Neural cell (in vitro differentiated cells): Measurements from ENCODE around the gene CLEC1B. TPM values are rescaled to one million over a fixed set of nuclear protein-coding genes. Genes with fewer than 3 reads are reported as not detected.

Experiments used
- H2AFZ ChIP-seq: fragments of 200-600, 300-800 bp; sonication (generic), shearing (Covaris generic); 2 replicates; pipeline ENCODE4 v1.6.0; 2014; ENCODE audit warnings: low read depth, mild to moderate bottlenecking, antibody characterized with exemption, low read length, moderate library complexity
- H3F3A ChIP-seq: fragments of 200-600 bp; shearing (Covaris generic); 2 replicates; pipeline ENCODE4 v1.6.1; 2016; ENCODE audit warnings: mild to moderate bottlenecking, moderate library complexity, mixed read lengths, antibody characterized with exemption, low read length; ENCODE audit not compliant: insufficient read depth, poor library complexity, severe bottlenecking
- H3K27ac ChIP-seq: fragments of 200-600, 300-800 bp; sonication (generic), shearing (Covaris generic); 2 replicates; pipeline ENCODE4 v1.5.1; 2014; ENCODE audit warnings: mild to moderate bottlenecking, low read length, moderate library complexity
- H3K27me3 ChIP-seq: fragments of 300-800, 200-600 bp; sonication (generic), shearing (Covaris generic); 2 replicates; pipeline ENCODE4 v1.6.0; 2014; ENCODE audit warnings: mild to moderate bottlenecking, low read depth, low read length, moderate library complexity; ENCODE audit not compliant: insufficient read depth
- H3K36me3 ChIP-seq: fragments of 300-800, 200-600 bp; sonication (generic), shearing (Covaris generic); 2 replicates; pipeline ENCODE4 v1.5.1; 2014; ENCODE audit warnings: mild to moderate bottlenecking, antibody characterized with exemption, low read length, moderate library complexity; ENCODE audit not compliant: insufficient read depth
- H3K4me2 ChIP-seq: fragments of 300-800, 200-600 bp; sonication (generic), shearing (Covaris generic); 2 replicates; pipeline ENCODE4 v1.6.0; 2014; ENCODE audit warnings: mild to moderate bottlenecking, low read length
- H3K4me3 ChIP-seq: fragments of 300-800, 200-600 bp; sonication (generic), shearing (Covaris generic); 2 replicates; pipeline ENCODE4 v1.5.1; 2014; ENCODE audit warnings: mild to moderate bottlenecking, low read length, moderate library complexity
- H3K79me2 ChIP-seq: fragments of 200-600 bp; shearing (Covaris generic); replicated peaks from 2 replicates; pipeline ENCODE4 v1.6.0; 2014; ENCODE audit warnings: mild to moderate bottlenecking, low read length, moderate library complexity; ENCODE audit not compliant: insufficient read depth
- H3K9ac ChIP-seq: fragments of 300-800, 200-600 bp; sonication (generic), shearing (Covaris generic); 2 replicates; pipeline ENCODE4 v1.6.1; 2016; ENCODE audit warnings: mild to moderate bottlenecking, low read length, mixed read lengths
- H3K9me2 ChIP-seq: fragments of 200-600 bp; shearing (Covaris generic); 2 replicates; pipeline ENCODE4 v1.6.1; 2016; ENCODE audit warnings: mild to moderate bottlenecking, low read length, mixed read lengths; ENCODE audit not compliant: insufficient read depth
- H3K9me3 ChIP-seq: fragments of 200-600, 300-800 bp; sonication (generic), shearing (Covaris generic); 2 replicates; pipeline ENCODE4 v1.6.1; 2016; ENCODE audit warnings: mild to moderate bottlenecking, mixed run types, low read length, moderate library complexity, mixed read lengths
- H4K20me1 ChIP-seq: fragments of 200-600 bp; shearing (Covaris generic); 2 replicates; pipeline ENCODE4 v1.6.1; 2016; ENCODE audit warnings: mild to moderate bottlenecking, mixed run types; ENCODE audit not compliant: insufficient read depth
- EP300 ChIP-seq: fragments of 450-650 bp; conservative IDR thresholded peaks from 2 replicates; pipeline ENCODE4 v1.6.1; 2014; ENCODE audit warnings: antibody characterized with exemption, mild to moderate bottlenecking, moderate library complexity; ENCODE audit not compliant: poor library complexity, severe bottlenecking
- EZH2 ChIP-seq: fragments of 200-600, 300-800 bp; shearing (Covaris generic), sonication (generic); IDR thresholded peaks from 2 replicates; pipeline ENCODE4 v1.6.1; 2014; ENCODE audit warnings: antibody characterized with exemption, low read length, borderline replicate concordance, mild to moderate bottlenecking; ENCODE audit not compliant: insufficient read depth, poor library complexity, severe bottlenecking
- MXI1 ChIP-seq: fragments of 450-650 bp; conservative IDR thresholded peaks from 2 replicates; pipeline ENCODE4 v1.6.1; 2014; ENCODE audit warnings: antibody characterized with exemption, mild to moderate bottlenecking; ENCODE audit not compliant: poor library complexity, severe bottlenecking
- POLR2AphosphoS5 ChIP-seq: IDR thresholded peaks from 2 replicates; pipeline ENCODE4 v1.6.1; 2012
- RAD21 ChIP-seq: fragments of 450-650 bp; conservative IDR thresholded peaks from 2 replicates; pipeline ENCODE4 v1.6.1; 2014; ENCODE audit warnings: antibody characterized with exemption, mild to moderate bottlenecking, moderate library complexity
- SMC3 ChIP-seq: fragments of 450-650 bp; conservative IDR thresholded peaks from 2 replicates; pipeline ENCODE4 v1.6.1; 2014; ENCODE audit warnings: antibody characterized with exemption, mild to moderate bottlenecking, moderate library complexity; ENCODE audit not compliant: poor library complexity
- TAF1 ChIP-seq: IDR thresholded peaks from 2 replicates; pipeline ENCODE4 v1.6.1; 2012; ENCODE audit warnings: low read depth
- polyA plus RNA-seq: library from polyadenylated mRNA; depleted of rRNA; stranded (reverse); fragments of >200 nt; gene quantifications from 2 replicates; pipeline ENCODE4 v1.2.3, GENCODE V29; 2014

The CLEC1B gene
- polyA plus RNA-seq, 1 donor from 2014 or later: not detected

- no peak overlapping the region for H3K4me3 ChIP-seq
- H4K20me1 ChIP-seq: no peaks in the 10 kb centered on the region
- no peak overlapping the region for H2AFZ ChIP-seq
- H3K36me3 ChIP-seq: no peaks in the 10 kb centered on the region
- peak overlapping the region; percentile 79 for H3K27ac ChIP-seq
- no peaks in the 10 kb centered on the region for H3K27me3 ChIP-seq
- no peak overlapping the region for H3K4me2 ChIP-seq
- no peak for TF ChIP-seq POLR2AphosphoS5
- TF ChIP-seq RAD21: no peak
- no peak for TF ChIP-seq EZH2
- TF ChIP-seq SMC3: no peak
- no peak for TF ChIP-seq TAF1
- TF ChIP-seq EP300: no peak
- TF ChIP-seq MXI1: no peak
- no peak overlapping the region for H3K9ac ChIP-seq
- no peaks in the 10 kb centered on the region for H3K9me3 ChIP-seq
- H3F3A ChIP-seq: no peaks in the 10 kb centered on the region
- no peaks in the 10 kb centered on the region for H3K79me2 ChIP-seq
- H3K9me2 ChIP-seq: no peaks in the 10 kb centered on the region
These were observed 55.7 kb downstream of the CLEC1B start for GRCh38 chr12:9943240-9943639.

Other genes starting within 250 kb of the CLEC1B start
- 0.70 and 0.72 TPM in 2 replicates for gene CD69, start 238.2 kb downstream of the CLEC1B start, polyA plus RNA-seq
- not detected in 2 replicates for gene KLRF1, start 171.6 kb downstream of the CLEC1B start, polyA plus RNA-seq
- gene CLEC2B, start 129.8 kb downstream of the CLEC1B start, polyA plus RNA-seq: 0.17 TPM in 1 of 2 replicates, not detected in the other
- not detected in 2 replicates for gene KLRF2, start 117.6 kb downstream of the CLEC1B start, polyA plus RNA-seq
- gene CLEC2A, start 66.8 kb downstream of the CLEC1B start, polyA plus RNA-seq: not detected in 2 replicates
- not detected in 2 replicates for gene CLEC12A, start 27.7 kb downstream of the CLEC1B start, polyA plus RNA-seq
- not detected in 2 replicates for gene CLEC12B, start 11.5 kb upstream of the CLEC1B start, polyA plus RNA-seq
- not detected in 2 replicates for gene CLEC9A, start 31.6 kb upstream of the CLEC1B start, polyA plus RNA-seq
- not detected in 2 replicates for gene CLEC1A, start 99.9 kb upstream of the CLEC1B start, polyA plus RNA-seq
- not detected in 2 replicates for gene CLEC7A, start 131.1 kb upstream of the CLEC1B start, polyA plus RNA-seq
- not detected in 2 replicates for gene OLR1, start 173.0 kb upstream of the CLEC1B start, polyA plus RNA-seq
- not detected in 2 replicates for gene TMEM52B, start 179.9 kb upstream of the CLEC1B start, polyA plus RNA-seq
- gene GABARAPL1, start 213.8 kb upstream of the CLEC1B start, polyA plus RNA-seq: 213 and 253 TPM in 2 replicates